Activated T-cell treated with anti-CD3 and anti-CD28 coated beads for 48 hours (primary cell): ENCODE results near the gene ELOVL7.
"Not testable (repeated sequence)": the region's sequence is repeated elsewhere in the genome, so short reads cannot be mapped to it uniquely, and the experiment has no call there.

ENCODE experiments used
- DNase-seq: peaks from one replicate; pipeline ENCODE4 v3.0.0-alpha.2; 2020; ENCODE audit warnings: low read depth

Gene ELOVL7

GRCh38 chr5:60830581-60831127 is 13.4 kb downstream of the ELOVL7 start:
- DNase-seq: no peak

DNA sequence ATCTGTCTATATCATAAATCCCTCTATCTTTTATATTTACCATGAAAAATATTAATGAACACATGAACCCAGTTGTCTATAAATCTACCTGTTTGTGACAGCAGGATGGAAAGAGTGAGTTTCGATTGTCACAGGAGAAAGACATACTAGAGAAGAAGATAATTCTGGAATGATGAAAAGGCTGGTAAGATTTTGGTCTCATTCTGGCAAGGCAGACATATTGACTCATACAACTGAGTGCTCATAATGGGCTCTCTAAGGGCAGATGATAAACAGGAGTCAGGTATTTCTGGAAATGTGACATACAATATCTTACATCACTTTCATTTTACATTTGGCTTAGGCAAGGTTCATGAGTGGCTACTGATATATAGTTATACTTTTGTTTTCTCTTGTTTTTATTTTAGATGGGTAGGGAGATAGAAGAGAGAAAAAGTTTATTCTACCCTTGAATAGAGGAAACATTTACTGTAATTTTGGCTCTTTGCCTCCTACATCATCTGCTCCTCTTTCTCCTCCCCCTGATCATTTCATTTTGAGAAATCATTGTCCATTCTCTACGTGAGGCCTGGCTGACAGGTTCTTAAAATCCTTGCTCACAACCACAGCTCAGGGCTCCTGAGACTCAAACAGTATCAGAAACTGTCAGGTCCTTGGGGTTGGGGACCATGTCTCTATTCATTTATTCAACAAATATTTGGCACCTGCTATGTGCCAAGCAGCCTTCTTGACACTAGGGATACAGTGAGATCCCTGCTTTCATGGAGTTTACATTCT is 14.4 kb downstream of the ELOVL7 start:
- no peak for DNase-seq

- no peak for DNase-seq
Observed at GRCh38 chr5:60827201-60827600, 16.9 kb downstream of the ELOVL7 start.

GRCh38 chr5:60826653-60827052 is 17.4 kb downstream of the ELOVL7 start:
- DNase-seq: no peak

GRCh38 chr5:60823574-60823973 is 20.5 kb downstream of the ELOVL7 start:
- no peak for DNase-seq

DNA sequence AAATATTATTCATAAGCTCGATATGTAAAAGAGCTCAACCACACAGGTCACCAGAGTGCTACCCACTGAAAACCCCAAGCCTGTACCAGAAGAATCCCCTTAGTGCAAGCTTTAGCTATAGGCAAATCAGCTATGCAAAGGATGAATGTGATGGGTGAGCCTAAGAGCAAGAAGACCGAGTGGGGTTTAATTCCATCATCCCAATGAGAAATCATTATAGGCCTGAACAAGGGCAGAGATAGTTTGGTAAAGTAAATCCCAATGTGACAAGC is 21.8 kb downstream of the ELOVL7 start:
- DNase-seq: no peak

GRCh38 chr5:60821488-60822284 is 22.4 kb downstream of the ELOVL7 start:
- DNase-seq: no peak

GRCh38 chr5:60820593-60821487 is 23.2 kb downstream of the ELOVL7 start:
- DNase-seq: no peak

GRCh38 chr5:60816138-60816537 is 27.9 kb downstream of the ELOVL7 start:
- DNase-seq: not testable (repeated sequence)

- DNase-seq: no peak
Observed at GRCh38 chr5:60814498-60814897, 29.6 kb downstream of the ELOVL7 start.

DNA sequence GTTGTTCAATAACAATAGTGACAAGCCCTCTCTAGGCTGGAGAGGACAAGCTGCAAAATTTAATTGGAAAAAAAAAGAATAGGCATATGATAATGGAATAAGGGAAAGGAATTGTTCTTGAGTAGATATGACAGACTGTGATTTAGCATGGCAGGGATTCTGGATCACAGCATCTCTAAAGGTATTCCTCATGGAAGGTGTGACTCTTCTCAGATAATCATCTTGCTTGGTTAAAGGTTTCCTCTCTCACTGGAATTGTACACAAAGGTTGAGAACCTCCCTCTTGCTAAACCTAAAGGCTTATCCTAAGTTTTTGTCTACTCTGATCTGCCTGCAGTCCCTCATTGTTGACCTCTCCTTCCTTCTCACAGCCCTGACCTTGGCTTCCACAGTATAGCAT is 31.6 kb downstream of the ELOVL7 start:
- no peak for DNase-seq

DNA sequence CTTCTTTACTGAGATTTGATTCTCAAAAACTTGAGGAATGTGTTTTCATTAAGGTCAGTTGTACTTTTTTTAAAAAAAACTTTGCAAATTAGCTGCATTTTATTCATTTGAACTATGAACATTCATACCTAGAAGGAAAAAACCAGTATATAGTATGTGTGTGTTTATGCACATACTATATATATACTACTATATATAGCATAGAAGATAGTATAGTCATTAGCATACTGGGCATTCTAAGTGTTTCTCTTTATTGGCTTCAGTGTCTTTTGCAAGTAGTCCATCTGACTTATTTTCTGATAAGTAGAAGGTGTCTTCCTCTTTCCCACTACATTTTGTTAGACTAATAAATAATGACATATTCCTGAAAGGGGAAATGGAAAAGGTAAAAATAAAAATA is 33.0 kb downstream of the ELOVL7 start:
- no peak for DNase-seq

- no peak for DNase-seq
Observed at GRCh38 chr5:60810438-60811085, 33.5 kb downstream of the ELOVL7 start.

- DNase-seq: no peak
Observed at GRCh38 chr5:60809891-60810425, 34.1 kb downstream of the ELOVL7 start.

- DNase-seq: no peak
Observed at GRCh38 chr5:60806591-60807243, 37.4 kb downstream of the ELOVL7 start.

GRCh38 chr5:60805463-60805862 is 38.6 kb downstream of the ELOVL7 start:
- no peak for DNase-seq

DNA sequence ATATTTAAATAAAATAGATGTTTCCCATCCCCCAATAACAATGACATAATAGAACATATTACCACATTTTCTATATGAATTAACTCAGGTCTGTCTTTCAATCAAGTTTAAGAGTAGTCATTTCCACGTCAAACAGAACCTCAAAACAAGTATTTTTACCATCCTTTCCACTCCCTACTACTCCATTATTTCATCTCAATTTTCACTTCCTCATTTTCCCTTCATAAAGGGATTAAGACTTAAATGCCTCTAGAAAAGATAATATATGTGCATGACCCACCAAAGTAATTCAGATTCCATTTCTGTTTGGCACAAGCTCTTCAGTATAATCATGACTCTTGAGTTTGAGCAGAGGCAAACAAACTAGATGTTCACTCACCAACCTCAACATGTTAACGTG is 40.4 kb downstream of the ELOVL7 start:
- DNase-seq: no peak

DNA sequence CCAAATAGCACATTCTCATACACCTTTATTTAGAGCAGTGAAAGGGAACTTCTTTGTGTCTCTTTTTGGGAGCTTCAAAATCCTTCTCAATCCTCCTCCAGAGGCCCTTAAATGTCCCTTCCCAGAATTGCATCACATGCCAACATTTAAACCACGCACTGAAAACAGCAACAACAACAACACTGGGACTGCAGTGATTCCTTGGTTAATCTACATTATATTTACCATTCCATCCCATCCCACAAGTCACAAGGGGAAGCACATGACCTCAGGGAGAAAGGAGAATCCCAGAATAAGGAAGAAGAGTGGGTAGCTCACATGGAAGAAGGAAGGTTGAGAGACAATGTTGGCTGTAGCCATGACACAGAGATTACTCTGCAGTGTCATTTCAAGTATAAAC is 41.1 kb downstream of the ELOVL7 start:
- no peak for DNase-seq

GRCh38 chr5:60802226-60802625 is 41.8 kb downstream of the ELOVL7 start:
- DNase-seq: no peak

DNA sequence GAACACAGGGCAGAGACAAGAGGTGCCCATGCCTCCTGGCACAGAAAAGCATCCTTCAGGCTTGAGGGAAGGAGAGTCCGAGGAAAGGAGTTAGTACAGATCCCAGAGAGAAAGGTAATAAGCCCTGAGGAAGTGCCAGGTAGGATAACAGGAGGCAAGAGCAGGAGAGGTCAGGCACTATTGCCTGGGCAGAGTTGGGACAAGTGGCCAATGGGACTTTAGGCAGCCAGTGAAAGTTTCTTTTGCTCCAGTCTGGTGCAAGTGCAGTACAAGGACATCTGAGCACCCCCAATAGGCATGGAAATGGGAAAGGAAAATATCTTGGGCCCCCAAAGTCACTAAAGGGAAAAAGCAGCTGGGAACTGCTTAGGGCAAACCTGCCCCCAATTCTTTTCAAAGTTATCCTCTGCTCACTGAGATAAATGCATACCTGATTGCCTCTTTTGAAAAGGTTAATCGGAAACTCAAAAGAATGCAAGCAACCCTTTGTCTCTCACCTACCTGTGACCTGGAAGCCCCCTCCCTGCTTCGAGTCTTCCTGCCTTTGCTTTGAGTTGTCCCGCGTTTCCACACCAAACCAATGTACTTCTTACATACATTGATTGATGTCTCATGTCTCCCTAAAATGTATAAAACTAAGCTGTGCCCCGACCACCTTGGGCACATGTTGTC is 46.5 kb downstream of the ELOVL7 start:
- no peak for DNase-seq
